ENCODE results near the gene RALGAPA2.

RALGAPA2 gene

GRCh38 chr20:20462185-20462584 is 250.3 kb downstream of the RALGAPA2 start:
- no peaks in the 10 kb centered on the region for H3K27me3 ChIP-seq (ENCODE audit: insufficient read depth, poor library complexity, severe bottlenecking)
- no peak overlapping the region for H3K27ac ChIP-seq (replicated peaks)
- DNase-seq (ENCODE audit: low read depth in 1 of 2, low spot score in 1 of 2), result no peak
- no peak overlapping the region for H3K4me3 ChIP-seq (replicated peaks; ENCODE audit: insufficient read depth, low read length)
- TF ChIP-seq REST (IDR thresholded peaks at IDR 0.05; ENCODE audit: insufficient replicate concordance, low read depth) (no peak), POLR2AphosphoS5 (IDR thresholded peaks at IDR 0.05; ENCODE audit: low read depth) (no peak), SPI1 (IDR thresholded peaks at IDR 0.05; ENCODE audit: borderline replicate concordance, low read depth) (no peak), GABPA (IDR thresholded peaks at IDR 0.05; ENCODE audit: low read depth) (no peak), CTCF (IDR thresholded peaks at IDR 0.05; ENCODE audit: insufficient read depth, low read length) (no peak)

GRCh38 chr20:20461551-20461950 is 250.9 kb downstream of the RALGAPA2 start:
- Histone ChIP-seq H3K27me3 (ENCODE audit: insufficient read depth, poor library complexity, severe bottlenecking) (no peaks in the 10 kb centered on the region), H3K27ac (replicated peaks) (no peak overlapping the region), H3K4me3 (replicated peaks; ENCODE audit: insufficient read depth, low read length) (no peak overlapping the region)
- no peak for TF ChIP-seq SPI1 (IDR thresholded peaks at IDR 0.05; ENCODE audit: borderline replicate concordance, low read depth)
- no peak for TF ChIP-seq CTCF (IDR thresholded peaks at IDR 0.05; ENCODE audit: insufficient read depth, low read length)
- TF ChIP-seq REST (IDR thresholded peaks at IDR 0.05; ENCODE audit: insufficient replicate concordance, low read depth), result no peak
- TF ChIP-seq POLR2AphosphoS5 (IDR thresholded peaks at IDR 0.05; ENCODE audit: low read depth), result no peak
- no peak for TF ChIP-seq GABPA (IDR thresholded peaks at IDR 0.05; ENCODE audit: low read depth)
- DNase-seq (ENCODE audit: low read depth in 1 of 2, low spot score in 1 of 2), result no peak

GRCh38 chr20:20459726-20460125 is 252.7 kb downstream of the RALGAPA2 start:
- Histone ChIP-seq H3K27ac (replicated peaks) (no peak overlapping the region), H3K4me3 (replicated peaks; ENCODE audit: insufficient read depth, low read length) (no peak overlapping the region), H3K27me3 (ENCODE audit: insufficient read depth, poor library complexity, severe bottlenecking) (no peaks in the 10 kb centered on the region)
- no peak for TF ChIP-seq POLR2AphosphoS5 (IDR thresholded peaks at IDR 0.05; ENCODE audit: low read depth)
- TF ChIP-seq REST (IDR thresholded peaks at IDR 0.05; ENCODE audit: insufficient replicate concordance, low read depth), result no peak
- TF ChIP-seq CTCF (IDR thresholded peaks at IDR 0.05; ENCODE audit: insufficient read depth, low read length), result no peak
- no peak for TF ChIP-seq SPI1 (IDR thresholded peaks at IDR 0.05; ENCODE audit: borderline replicate concordance, low read depth)
- TF ChIP-seq GABPA (IDR thresholded peaks at IDR 0.05; ENCODE audit: low read depth), result no peak
- no peak for DNase-seq (ENCODE audit: low read depth in 1 of 2, low spot score in 1 of 2)

All from HL-60 (cell line).